ENCODE data around the gene CMTM6.
"Not testable (repeated sequence)": the region's sequence is repeated elsewhere in the genome, so short reads cannot be mapped to it uniquely, and the experiment has no call there.

Gene CMTM6

GRCh38 chr3:32499585-32499984 is 3.1 kb downstream of the CMTM6 start:
- no peak for DNase-seq (ENCODE audit: low read depth, low spot score)

DNA sequence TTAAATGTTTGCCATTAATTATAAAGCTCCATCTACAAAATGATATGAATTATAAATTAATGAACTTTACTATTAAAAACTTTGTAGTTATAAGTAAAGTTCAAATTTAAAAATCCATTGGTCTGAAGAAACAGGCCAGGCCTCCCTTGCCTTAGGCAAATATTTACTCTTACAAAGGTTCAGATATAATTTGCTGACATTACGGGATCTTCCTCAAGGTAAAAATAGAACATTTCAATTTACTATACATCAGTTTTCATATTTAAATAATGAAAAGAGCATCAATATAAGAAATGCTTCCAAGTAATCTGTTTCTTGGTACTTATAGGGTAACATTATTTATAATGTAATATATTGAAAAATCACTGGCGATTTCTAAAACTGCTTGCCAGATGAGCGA is 3.7 kb downstream of the CMTM6 start:
- DNase-seq (ENCODE audit: low read depth, low spot score): no peak

- no peak for DNase-seq (ENCODE audit: low read depth, low spot score)
Observed at GRCh38 chr3:32498252-32498651, 4.4 kb downstream of the CMTM6 start.

DNA sequence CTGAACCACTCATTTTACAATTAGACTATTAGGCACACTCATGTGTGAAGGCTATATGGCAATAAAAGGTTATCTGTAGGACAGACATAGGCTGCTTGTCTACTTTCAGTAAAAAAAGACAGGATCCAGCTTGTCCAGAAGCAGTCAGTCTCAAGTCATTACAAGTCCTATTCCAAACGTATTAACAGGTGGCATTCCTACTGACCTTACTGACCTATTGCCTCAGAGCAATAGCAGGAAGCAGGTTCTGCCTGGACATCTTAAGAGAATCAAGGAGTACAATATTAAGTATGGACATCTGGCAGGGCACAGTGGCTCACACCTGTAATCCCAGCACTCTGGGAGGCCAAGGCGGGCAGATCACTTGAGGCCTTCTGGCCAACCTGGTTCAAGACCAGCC is 7.0 kb downstream of the CMTM6 start:
- no peak for DNase-seq (ENCODE audit: low read depth, low spot score)

- DNase-seq (ENCODE audit: low read depth, low spot score): no peak
Observed at GRCh38 chr3:32495085-32495484, 7.6 kb downstream of the CMTM6 start.

DNA sequence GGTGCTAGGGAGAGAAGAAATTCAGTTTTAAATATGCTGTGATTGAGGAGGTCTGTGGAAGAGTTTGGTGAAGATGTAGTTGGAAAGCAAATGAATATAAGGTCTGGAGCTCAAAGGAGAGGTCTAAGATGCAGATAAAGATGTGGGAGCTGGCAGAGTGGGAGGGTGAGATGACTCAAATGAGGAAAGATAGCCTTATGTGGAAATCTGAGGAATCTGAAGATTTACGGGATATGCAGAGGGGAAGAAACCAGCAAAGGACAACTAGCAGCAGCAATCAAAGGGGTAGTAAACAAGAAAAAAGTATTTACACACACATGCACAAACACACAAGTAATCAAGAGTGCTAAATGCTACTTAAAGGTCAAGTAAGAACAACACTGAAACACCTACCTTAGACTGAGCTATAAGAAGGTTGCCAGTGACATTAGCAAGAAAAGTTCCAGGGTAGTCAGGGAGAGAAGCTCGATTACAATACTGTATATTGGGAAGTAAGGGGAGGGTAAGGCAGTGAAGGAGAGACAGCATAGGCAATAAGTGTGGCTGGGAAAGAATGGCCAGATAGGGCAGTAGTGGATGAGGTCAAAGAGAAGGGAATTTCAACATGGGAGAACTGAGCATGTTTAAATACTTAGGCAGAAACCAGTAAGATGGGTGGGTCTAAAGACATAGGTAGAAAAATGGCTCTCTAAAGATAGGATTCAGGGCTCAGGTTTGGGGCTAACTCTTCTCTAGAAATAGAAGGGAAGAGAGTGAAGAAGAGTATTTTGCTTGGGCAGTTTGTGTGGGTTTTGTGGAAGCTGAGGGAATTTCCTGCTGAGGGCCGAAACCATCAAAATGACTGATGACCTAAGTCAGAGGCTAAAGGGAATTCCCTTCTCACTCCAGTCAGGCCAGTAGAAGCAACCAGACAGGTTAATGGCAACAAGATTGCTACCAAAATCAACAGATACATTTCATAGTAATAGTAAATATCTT is 8.9 kb downstream of the CMTM6 start:
- no peak for DNase-seq (ENCODE audit: low read depth, low spot score)

- no peak for DNase-seq (ENCODE audit: low read depth, low spot score)
Observed at GRCh38 chr3:32492684-32493436, 9.8 kb downstream of the CMTM6 start.

DNA sequence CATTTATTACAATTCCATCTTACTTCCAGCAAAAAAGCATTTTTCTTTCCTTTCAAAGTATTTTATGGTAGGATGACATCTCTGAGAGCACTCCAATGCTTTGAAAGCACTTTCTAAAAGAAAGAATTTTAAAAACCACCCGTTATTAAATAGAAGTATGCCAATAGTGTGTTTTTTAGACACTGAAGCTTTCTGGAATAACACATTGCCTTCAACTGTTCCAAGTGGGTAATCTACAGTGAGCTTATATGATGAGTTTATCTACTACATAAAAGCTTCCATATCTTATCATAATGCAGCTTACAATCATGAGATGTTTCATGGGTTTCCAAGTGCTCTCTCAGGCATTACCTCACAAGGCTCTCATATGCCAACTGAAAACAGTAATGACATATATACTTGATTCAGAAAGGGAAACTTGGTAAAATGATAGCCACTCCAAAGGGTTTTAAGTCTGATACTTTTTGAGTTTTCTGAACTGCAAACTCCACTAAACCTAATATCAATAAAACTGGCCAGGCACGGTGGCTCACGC is 14.1 kb downstream of the CMTM6 start:
- no peak for DNase-seq (ENCODE audit: low read depth, low spot score)

DNA sequence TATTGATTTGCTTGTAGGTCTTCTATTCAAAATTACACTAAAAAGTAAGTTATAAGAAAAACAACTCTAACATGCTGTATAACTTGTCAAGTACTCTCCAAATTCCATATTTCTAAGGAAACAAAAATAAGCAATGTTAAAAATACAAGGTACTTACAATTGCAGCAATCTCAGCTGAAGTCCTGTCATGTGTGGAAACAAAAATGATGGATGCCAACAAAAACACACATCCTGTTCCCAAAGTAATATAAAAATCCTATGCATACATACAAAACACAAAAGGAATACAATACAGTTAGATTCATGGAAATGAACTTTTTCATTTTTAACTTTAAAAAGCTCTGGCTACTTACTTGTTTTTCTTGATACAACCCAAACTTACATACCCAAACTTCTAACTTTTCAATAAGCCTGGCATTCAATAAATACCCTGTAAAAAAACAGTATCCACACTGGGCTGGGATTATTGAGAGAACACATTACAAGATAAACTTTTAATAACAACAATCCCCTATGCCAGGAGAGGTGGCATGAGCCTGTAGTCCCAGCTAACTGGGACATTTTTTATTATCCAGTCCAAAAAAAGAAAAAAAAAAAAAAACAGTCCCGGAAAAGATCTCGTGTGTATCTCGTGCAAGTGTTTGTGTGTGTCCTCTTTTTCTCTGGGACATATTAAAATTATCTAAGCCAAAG is 14.7 kb downstream of the CMTM6 start:
- DNase-seq (ENCODE audit: low read depth, low spot score): no peak

DNA sequence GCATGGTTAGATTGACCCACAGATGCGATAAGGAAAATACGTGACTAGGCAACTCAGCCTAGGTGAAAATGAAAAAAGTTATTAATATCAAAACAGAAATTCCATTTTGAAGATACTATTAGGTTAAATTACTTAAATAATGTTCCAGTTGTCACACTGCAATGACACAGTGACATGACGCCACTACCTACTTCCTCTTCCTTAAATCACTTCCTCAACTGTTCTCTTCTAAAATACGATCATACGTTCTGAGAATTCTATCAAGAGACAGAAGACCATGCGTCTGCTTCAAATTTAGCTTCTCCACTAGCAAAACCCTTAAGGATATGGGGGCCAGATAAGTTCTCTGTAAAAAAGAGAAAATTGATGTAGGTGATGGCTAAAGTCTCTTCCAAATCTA is 18.2 kb downstream of the CMTM6 start:
- DNase-seq (ENCODE audit: low read depth, low spot score): no peak

GRCh38 chr3:32483772-32484171 is 18.9 kb downstream of the CMTM6 start:
- no peak for DNase-seq (ENCODE audit: low read depth, low spot score)

- no peak for DNase-seq (ENCODE audit: low read depth, low spot score)
Observed at GRCh38 chr3:32482693-32483092, 20.0 kb downstream of the CMTM6 start.

GRCh38 chr3:32481791-32482631 is 20.6 kb downstream of the CMTM6 start:
- no peak for DNase-seq (ENCODE audit: low read depth, low spot score)

GRCh38 chr3:32480604-32481003 is 22.0 kb downstream of the CMTM6 start:
- DNase-seq (ENCODE audit: low read depth, low spot score): no peak

GRCh38 chr3:32474201-32474600 is 28.5 kb downstream of the CMTM6 start:
- DNase-seq (ENCODE audit: low read depth, low spot score): no peak

DNA sequence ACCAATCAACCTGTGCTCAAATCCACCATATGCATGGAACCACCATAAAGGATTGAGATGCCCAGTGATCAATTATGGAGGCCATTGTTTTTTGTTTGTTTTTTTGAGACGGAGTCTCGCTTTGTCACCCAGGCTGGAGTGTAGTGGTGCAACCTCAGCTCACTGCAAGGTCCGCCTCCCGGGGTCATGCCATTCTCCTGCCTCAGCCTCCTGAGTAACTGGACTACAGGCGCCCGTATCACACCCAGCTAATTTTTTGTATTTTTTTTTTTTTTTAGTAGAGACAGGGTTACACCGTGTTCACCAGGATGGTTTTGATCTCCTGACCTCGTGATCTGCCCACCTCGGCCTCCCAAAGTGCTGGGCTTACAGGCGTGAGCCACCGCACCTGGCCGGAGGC is 30.5 kb downstream of the CMTM6 start:
- not testable (repeated sequence) for DNase-seq (ENCODE audit: low read depth, low spot score)

GRCh38 chr3:32471246-32471645 is 31.4 kb downstream of the CMTM6 start:
- no peak for DNase-seq (ENCODE audit: low read depth, low spot score)

DNA sequence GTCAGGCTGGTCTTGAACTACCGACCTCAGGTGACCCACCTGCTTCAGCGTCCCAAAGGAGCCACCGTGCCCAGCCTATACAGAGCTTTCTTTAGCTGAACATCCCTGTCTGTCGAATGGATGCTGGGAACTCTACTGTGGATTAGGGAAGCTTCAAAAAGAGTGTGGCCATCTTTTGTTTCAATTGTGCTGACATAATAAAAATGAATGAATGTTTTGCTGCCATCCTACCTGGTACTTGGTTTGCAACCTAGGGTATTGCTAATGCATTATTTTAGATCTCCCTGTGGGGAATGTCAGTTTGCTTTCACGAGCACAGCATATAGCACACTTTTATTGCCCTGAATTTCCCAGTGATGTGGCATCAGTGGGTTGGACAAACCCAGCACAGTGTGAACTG is 32.3 kb downstream of the CMTM6 start:
- DNase-seq (ENCODE audit: low read depth, low spot score): no peak

- DNase-seq (ENCODE audit: low read depth, low spot score): no peak
Observed at GRCh38 chr3:32469151-32469874, 33.3 kb downstream of the CMTM6 start.

GRCh38 chr3:32467333-32468070 is 35.1 kb downstream of the CMTM6 start:
- DNase-seq (ENCODE audit: low read depth, low spot score): peak; percentile 17
